Measurements from ENCODE around the gene SAMD11. TPM values are rescaled to one million over a fixed set of nuclear protein-coding genes. Genes with fewer than 3 reads are reported as not detected.

SAMD11 gene
- total RNA-seq, 1 experiment from 2014 or later = 13.5 TPM

GRCh38 chr1:928825-929661 is 5.3 kb downstream of the SAMD11 start:
- Histone ChIP-seq H3K56ac (ENCODE audit: insufficient read length, low read depth, low read length) (no peak overlapping the region), H3K18ac (ENCODE audit: insufficient read length, low read depth, low read length) (no peak overlapping the region), H3K27me3 (ENCODE audit: insufficient read depth, low read length) (peaks cover 78% of the 10 kb centered on the region), H2AFZ (ENCODE audit: low read length) (no peak overlapping the region), H4K8ac (replicated peaks; ENCODE audit: insufficient read length, low read depth, low read length) (no peak overlapping the region), H2BK15ac (ENCODE audit: low read depth, low read length) (no peak overlapping the region), H3K4me1 (ENCODE audit: insufficient read depth, low read length) (no peaks in the 10 kb centered on the region), H3K23me2 (ENCODE audit: insufficient read length, low read depth, low read length, poor library complexity, severe bottlenecking) (peaks cover 7% of the 10 kb centered on the region), H3K14ac (ENCODE audit: insufficient read depth, low read length) (no peak overlapping the region; the same call in 1 of the 2 replicates), H4K91ac (ENCODE audit: insufficient read length, low read depth, low read length) (no peak overlapping the region), H4K5ac (ENCODE audit: insufficient read length, low read depth, low read length) (no peak overlapping the region), H4K20me1 (ENCODE audit: control insufficient read depth, insufficient read depth, insufficient read length) (peaks cover 10% of the 10 kb centered on the region), H3K23ac (ENCODE audit: insufficient read length, low read depth, low read length) (no peak overlapping the region), H3K4ac (ENCODE audit: low read depth, low read length) (no peak overlapping the region), H3K79me1 (ENCODE audit: insufficient read depth, low read depth, low read length, poor library complexity, severe bottlenecking) (no peaks in the 10 kb centered on the region), H3T11ph (ENCODE audit: low read length) (no peak overlapping the region), H2BK20ac (ENCODE audit: low read depth, low read length, poor library complexity, severe bottlenecking) (no peak overlapping the region), H2BK5ac (ENCODE audit: insufficient read length, low read length) (no peak overlapping the region), H2BK120ac (ENCODE audit: low read depth, low read length, poor library complexity, severe bottlenecking) (no peak overlapping the region), H3K27ac (ENCODE audit: insufficient read length, low read depth, low read length) (no peak overlapping the region), H2BK12ac (ENCODE audit: insufficient read length, low read depth, low read length) (no peak overlapping the region), H3K79me2 (ENCODE audit: insufficient read depth, low read length) (no peaks in the 10 kb centered on the region), H3K9me3 (ENCODE audit: control insufficient read depth, low read depth, low read length) (no peaks in the 10 kb centered on the region), H3K9ac (ENCODE audit: extremely low read depth, insufficient read length, low read length) (no peak overlapping the region), H2AK5ac (ENCODE audit: insufficient read length, low read length) (no peak overlapping the region), H3K4me2 (ENCODE audit: insufficient read depth, insufficient read length, low read length) (no peak overlapping the region)
- no CpG with 5 or more reads among the region's 40 CpGs for WGBS (ENCODE audit: extremely low coverage, insufficient read length, low lambda C conversion rate)
- no peak overlapping the region for H3K4me3 Mint-ChIP-seq
- H3K27ac Mint-ChIP-seq = no peak overlapping the region
- H3K36me3 Mint-ChIP-seq (ENCODE audit: insufficient read depth in 1 of 3, low read depth in 3 of 3) = peaks cover 0 to 3% (median 0%) of the 10 kb centered on the region in 3 experiments; a peak in 2 of 7 replicates
- H3K27me3 Mint-ChIP-seq (ENCODE audit: low read depth) = peaks cover 92% of the 10 kb centered on the region
- no peak for DNase-seq
- peaks cover 0 to 4% of the 10 kb centered on the region in 2 experiments; a peak in 1 of 5 replicates for H3K9me3 Mint-ChIP-seq
- H3K4me1 Mint-ChIP-seq = peaks cover 8 to 29% of the 10 kb centered on the region in 2 experiments; a peak in 3 of 4 replicates
- no peak for TF ChIP-seq CTCF (conservative IDR thresholded peaks at IDR 0.05)

Data from H9 (cell line).